HG03280 (cell line): ENCODE data around the gene GAGE1.
"Not testable (repeated sequence)": the region's sequence is repeated elsewhere in the genome, so short reads cannot be mapped to it uniquely, and the experiment has no call there.

Source experiments
- ATAC-seq: cut with Tn5 transposase; IDR thresholded peaks from one replicate; pipeline ENCODE4 v1.9.1; 2021; ENCODE audit warnings: mild to moderate bottlenecking, moderate library complexity; ENCODE audit not compliant: unreplicated experiment

The GAGE1 gene, protein sequence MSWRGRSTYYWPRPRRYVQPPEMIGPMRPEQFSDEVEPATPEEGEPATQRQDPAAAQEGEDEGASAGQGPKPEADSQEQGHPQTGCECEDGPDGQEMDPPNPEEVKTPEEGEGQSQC

DNA sequence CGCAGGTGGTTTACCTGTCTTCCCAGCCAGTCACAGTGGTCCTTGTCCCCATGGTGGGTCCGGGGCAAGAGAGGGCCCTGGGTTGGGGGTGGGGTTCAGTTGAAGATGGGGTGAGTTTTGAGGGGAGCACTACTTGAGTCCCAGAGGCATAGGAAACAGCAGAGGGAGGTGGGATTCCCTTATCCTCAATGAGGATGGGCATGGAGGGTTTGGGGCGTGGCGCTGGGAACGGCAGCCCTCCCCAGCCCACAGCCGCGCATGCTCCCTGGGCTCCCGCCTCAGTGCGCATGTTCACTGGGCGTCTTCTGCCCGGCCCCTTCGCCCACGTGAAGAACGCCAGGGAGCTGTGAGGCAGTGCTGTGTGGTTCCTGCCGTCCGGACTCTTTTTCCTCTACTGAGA is at the start of gene GAGE1:
GAGE1 (plus strand) TSS at position 301 of the 400 bp plus-strand sequence. CDS start 1,155 bp downstream, outside the sequence.
- not testable (repeated sequence) for ATAC-seq

DNA sequence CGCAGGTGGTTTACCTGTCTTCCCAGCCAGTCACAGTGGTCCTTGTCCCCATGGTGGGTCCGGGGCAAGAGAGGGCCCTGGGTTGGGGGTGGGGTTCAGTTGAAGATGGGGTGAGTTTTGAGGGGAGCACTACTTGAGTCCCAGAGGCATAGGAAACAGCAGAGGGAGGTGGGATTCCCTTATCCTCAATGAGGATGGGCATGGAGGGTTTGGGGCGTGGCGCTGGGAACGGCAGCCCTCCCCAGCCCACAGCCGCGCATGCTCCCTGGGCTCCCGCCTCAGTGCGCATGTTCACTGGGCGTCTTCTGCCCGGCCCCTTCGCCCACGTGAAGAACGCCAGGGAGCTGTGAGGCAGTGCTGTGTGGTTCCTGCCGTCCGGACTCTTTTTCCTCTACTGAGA is 47.8 kb upstream of the GAGE1 start, which contains the start of gene GAGE12E:
GAGE12E (plus strand) TSS at position 301 of the 400 bp plus-strand sequence. CDS start 1,155 bp downstream, outside the sequence.
- not testable (repeated sequence) for ATAC-seq

DNA sequence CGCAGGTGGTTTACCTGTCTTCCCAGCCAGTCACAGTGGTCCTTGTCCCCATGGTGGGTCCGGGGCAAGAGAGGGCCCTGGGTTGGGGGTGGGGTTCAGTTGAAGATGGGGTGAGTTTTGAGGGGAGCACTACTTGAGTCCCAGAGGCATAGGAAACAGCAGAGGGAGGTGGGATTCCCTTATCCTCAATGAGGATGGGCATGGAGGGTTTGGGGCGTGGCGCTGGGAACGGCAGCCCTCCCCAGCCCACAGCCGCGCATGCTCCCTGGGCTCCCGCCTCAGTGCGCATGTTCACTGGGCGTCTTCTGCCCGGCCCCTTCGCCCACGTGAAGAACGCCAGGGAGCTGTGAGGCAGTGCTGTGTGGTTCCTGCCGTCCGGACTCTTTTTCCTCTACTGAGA is 38.3 kb upstream of the GAGE1 start, which contains the start of gene GAGE12F:
GAGE12F (plus strand) TSS at position 301 of the 400 bp plus-strand sequence. CDS start 1,155 bp downstream, outside the sequence.
- ATAC-seq = not testable (repeated sequence)

DNA sequence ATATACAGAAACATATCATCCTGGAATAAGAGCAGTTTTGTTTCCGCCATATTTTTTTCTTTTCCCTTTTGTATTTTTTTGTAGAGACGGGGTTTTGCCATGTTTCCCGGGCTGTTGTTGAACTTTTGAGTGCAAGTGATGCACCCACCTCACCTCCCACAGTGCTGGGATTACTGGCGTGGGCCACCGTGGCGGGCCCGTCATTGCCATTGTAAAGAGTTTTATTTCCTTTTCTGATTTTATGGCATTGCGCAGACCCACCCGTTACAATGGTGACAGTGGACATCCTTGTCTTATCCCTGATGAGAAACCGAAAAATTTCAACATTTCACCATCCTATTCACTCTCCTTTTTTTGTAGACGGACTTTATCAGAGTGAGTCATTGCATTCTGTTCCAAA is 30.1 kb upstream of the GAGE1 start:
- ATAC-seq = not testable (repeated sequence)

DNA sequence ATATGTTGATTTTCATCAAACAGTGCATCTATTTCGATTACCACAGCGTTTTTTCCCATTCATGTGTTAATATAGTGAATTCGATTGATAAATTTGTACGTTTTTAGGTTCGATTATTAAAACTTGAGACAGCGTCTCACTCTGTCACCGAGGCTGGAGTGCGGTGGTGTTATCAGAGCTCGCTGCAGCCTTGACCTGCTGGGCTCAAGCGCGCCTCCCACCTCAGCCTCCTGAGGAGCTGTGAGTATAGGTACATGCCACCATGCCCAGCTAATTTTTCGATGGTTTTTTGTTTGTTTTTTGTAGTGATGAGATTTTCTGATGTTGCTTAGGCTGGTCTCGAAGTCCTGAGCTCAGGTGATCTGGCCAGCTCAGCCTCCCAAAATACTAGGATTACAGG is 29.7 kb upstream of the GAGE1 start:
- not testable (repeated sequence) for ATAC-seq

DNA sequence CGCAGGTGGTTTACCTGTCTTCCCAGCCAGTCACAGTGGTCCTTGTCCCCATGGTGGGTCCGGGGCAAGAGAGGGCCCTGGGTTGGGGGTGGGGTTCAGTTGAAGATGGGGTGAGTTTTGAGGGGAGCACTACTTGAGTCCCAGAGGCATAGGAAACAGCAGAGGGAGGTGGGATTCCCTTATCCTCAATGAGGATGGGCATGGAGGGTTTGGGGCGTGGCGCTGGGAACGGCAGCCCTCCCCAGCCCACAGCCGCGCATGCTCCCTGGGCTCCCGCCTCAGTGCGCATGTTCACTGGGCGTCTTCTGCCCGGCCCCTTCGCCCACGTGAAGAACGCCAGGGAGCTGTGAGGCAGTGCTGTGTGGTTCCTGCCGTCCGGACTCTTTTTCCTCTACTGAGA is 28.7 kb upstream of the GAGE1 start, which contains the start of gene GAGE12G:
GAGE12G (plus strand) TSS at position 301 of the 400 bp plus-strand sequence. CDS start 1,155 bp downstream, outside the sequence.
- ATAC-seq = not testable (repeated sequence)

DNA sequence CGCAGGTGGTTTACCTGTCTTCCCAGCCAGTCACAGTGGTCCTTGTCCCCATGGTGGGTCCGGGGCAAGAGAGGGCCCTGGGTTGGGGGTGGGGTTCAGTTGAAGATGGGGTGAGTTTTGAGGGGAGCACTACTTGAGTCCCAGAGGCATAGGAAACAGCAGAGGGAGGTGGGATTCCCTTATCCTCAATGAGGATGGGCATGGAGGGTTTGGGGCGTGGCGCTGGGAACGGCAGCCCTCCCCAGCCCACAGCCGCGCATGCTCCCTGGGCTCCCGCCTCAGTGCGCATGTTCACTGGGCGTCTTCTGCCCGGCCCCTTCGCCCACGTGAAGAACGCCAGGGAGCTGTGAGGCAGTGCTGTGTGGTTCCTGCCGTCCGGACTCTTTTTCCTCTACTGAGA is 19.2 kb upstream of the GAGE1 start, which contains the start of gene GAGE12H:
GAGE12H (plus strand) TSS at position 301 of the 400 bp plus-strand sequence. CDS start 1,155 bp downstream, outside the sequence.
- not testable (repeated sequence) for ATAC-seq

DNA sequence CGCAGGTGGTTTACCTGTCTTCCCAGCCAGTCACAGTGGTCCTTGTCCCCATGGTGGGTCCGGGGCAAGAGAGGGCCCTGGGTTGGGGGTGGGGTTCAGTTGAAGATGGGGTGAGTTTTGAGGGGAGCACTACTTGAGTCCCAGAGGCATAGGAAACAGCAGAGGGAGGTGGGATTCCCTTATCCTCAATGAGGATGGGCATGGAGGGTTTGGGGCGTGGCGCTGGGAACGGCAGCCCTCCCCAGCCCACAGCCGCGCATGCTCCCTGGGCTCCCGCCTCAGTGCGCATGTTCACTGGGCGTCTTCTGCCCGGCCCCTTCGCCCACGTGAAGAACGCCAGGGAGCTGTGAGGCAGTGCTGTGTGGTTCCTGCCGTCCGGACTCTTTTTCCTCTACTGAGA is 9.6 kb upstream of the GAGE1 start, which contains the start of gene GAGE2A:
GAGE2A (plus strand) TSS at position 301 of the 400 bp plus-strand sequence. CDS start 1,155 bp downstream, outside the sequence.
- ATAC-seq = not testable (repeated sequence)

DNA sequence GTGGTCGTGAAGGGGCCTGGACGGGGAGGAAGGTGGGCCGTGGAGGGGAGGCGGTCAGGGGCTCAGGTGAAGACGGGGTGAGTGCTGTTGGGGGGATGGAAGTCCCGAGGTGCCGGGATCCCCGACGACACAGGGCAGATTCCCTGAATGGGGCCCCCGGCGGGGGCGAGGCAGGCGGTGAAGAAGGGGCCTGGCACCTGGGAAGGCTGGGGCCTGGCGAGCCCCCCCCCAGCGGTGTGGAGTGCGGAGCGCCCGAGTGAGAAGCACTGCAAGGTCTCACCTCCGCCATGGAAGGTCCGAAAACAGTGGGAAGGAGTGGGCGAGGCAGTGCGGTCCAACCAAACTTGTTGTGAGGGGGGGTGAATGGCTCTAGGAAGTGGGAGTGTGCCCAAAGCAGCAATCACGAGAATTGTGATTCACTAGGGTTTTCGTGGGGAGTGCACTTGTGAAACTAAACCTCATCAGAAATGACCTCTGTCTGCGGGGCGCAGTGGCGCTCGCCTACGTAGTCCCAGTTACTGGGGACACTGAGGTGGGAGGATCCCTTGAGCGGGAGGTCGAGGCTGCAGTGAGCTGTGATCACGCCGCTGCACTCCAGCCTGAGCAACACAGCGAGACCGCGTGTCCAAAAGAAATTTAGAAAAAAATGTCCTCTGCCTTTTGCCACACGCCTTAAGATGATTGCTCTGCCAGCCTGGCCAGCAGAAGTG is 8.9 kb upstream of the GAGE1 start:
- not testable (repeated sequence) for ATAC-seq

DNA sequence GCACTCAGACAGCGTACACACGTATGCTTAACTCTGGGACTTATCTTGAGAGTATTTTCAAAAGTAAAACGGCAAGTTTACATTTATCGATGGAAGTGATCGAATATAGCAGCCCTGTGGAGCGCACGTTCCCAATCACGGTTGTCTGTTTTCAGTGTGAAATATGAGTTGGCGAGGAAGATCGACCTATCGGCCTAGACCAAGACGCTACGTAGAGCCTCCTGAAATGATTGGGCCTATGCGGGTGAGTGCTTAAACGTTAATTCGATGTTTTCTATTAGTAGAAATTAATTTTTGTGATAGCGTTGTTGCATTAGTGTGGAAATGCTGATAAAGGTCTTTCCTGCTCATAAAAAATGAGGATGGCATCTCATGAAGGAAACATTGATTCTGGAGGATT is 8.3 kb upstream of the GAGE1 start:
- ATAC-seq = not testable (repeated sequence)

DNA sequence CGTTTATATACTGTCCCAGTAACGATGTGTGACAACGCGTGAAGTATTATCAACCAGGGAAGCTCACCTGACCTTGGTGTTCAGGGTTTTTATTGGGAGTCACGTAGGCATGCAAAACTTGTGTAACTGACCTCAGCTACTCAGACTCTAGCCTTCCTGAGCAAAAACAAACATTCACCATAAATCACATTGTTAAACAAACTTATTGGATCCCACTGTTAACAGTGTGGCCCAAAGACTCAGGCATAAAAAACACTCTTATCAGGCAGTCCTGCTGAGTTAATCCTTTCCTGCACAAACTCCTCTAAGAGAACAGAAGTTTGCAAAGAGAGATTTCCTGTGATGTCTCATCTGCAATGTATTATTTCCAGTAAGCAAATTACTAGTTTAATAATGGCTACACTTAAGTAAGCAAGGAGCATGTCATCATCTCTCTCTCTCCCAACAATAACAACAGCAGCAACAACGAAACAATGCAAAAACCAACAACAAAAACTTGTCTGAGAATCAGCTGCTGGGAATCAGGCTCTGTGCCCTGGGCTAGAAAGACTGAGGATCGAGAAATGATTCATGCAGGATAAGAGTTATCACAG is 12.0 kb downstream of the GAGE1 start:
- ATAC-seq = no peak

DNA sequence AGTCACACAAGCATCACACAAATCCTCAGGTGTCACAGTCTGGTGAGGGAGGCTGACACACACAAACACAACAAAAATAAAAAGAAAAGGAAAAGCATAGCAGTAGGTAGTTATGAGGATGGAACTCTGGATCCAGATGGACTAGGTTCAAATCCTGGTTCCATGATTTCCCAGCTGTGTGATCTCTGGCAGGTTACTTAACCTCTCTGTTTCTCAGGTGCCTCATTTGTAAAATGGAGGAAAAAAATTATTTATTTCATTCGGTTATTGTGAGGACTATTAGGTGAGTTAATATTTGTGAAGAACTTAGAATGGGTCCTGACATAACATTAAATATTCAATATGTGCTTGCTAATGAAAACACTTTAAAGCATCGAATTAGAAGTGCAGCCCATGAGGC is 19.8 kb downstream of the GAGE1 start:
- ATAC-seq = no peak

DNA sequence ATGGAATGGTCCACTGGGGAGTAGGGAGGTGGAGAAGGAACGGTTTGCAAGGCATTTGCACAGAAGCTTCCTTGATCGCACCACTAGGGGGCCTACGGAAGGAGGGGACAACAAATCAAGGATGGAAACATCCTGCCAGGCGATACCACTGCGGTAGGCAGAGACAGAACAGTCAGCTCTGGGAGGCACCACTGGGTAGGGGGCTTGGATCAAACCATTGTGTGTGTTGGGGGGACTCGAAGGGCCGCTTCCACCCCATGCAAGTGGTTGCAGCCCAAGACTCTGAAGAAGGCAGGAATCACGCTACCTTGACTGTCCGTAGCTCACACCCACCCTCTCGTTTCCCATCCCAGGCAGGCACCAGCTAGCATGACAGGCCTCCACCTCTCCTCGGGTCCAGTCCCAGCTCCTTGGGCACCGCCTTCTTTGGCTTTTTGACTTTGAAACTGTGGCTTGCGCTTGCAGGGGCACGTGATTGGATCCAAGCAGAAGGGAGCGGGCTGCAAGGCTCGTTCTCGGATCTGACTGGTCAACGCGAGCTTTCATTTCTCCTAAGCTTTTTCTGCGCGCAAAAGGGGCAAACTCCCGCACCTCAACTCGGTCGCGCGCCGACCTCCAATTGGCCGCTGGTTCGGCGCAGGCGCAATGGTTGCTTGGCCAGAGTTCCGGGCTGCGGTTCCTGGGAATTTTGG is 28.4 kb downstream of the GAGE1 start:
- no peak for ATAC-seq

DNA sequence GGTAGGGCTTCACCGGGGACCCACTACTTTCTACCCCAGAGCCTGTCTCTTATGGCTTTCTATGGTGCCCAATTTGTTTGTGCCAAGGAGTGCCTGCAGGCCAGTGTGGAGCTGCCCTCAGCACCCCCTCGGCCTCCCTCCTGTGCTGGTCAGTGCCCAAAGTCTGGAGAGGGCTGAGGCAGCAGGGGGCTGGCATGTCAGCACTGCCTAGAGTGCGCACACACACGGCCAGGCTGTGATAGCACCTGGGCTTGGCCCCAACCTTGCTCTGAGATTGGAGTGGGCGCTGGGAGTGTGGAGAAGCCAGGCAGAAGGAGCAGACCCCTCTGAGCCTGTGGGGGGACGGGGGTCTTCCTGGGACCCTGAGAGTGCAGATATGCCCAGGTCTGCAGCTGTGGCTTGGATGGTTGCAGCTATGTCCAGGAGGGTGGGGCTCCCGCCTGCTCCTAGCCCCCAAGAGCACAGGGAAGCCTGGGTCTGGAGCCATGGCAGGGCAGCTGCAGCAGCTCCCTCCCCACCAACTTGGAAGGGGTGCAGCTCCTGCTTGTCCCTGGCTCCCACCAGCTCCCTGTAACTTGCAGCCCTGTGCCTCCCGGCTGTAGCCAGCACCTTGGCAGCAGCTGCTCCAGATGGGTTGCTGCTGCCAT is 46.3 kb downstream of the GAGE1 start:
- no peak for ATAC-seq

DNA sequence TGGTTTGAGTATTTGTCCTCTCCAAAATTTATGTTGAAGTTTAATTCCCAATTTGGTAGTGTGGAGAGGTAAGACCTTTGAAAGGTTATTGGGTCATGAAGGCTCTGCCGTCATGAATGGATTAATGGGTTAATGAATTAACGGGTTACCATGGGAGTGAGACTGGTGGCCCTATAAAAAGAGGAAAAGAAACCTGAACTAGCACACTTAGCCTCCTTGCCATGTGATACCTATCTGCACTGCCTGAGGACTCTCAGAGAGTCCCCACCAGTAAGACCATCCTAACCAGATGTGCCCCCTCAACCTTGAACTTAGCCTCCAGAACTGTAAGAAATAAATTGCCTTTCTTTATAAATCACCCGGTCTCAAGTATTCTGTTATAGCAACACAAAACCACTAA is 57.7 kb downstream of the GAGE1 start:
- no peak for ATAC-seq
